HepG2 (cell line): ENCODE data around the gene STUB1. TPM values are rescaled to one million over a fixed set of nuclear protein-coding genes. Genes with fewer than 3 reads are reported as not detected.

Experiments
- ARNT2 ChIP-seq: sonication (generic); formaldehyde crosslinking; IDR thresholded peaks from 2 replicates; pipeline ENCODE4 v1.8.0; 2022; ENCODE audit warnings: mild to moderate bottlenecking, low read depth, missing genetic modification reagents, moderate library complexity
- EP300 ChIP-seq, 3 experiments: sonication (generic) in 1 of 3; formaldehyde crosslinking in 1 of 3; IDR thresholded peaks; 2 replicates each; pipeline versions ENCODE4 v1.5.1 to v1.6.1; 2011 to 2020; ENCODE audit warnings: low read depth in 2 of 3, low read length in 2 of 3, borderline replicate concordance in 1 of 3, improper control_type of control experiment in 1 of 3, mild to moderate bottlenecking in 1 of 3, missing genetic modification reagents in 1 of 3, moderate library complexity in 1 of 3
- GTF3A ChIP-seq: sonication (generic); formaldehyde crosslinking; conservative IDR thresholded peaks from 2 replicates; pipeline ENCODE4 v1.4.0; 2020; ENCODE audit warnings: mild to moderate bottlenecking, missing genetic modification reagents
- KAT8 ChIP-seq: IDR thresholded peaks from 2 replicates; pipeline ENCODE4 v1.6.1; 2016; ENCODE audit warnings: missing genetic modification reagents, missing compliant biosample characterization
- KDM2A ChIP-seq: sonication (generic); formaldehyde crosslinking; IDR thresholded peaks from 2 replicates; pipeline ENCODE4 v1.4.0; 2020; ENCODE audit warnings: low read depth, missing genetic modification reagents, borderline replicate concordance
- KMT2A ChIP-seq: sonication (generic); formaldehyde crosslinking; IDR thresholded peaks from 2 replicates; pipeline ENCODE4 v1.4.0; 2020; ENCODE audit warnings: missing genetic modification reagents
- PAXIP1 ChIP-seq: sonication (generic); formaldehyde crosslinking; conservative IDR thresholded peaks from 2 replicates; pipeline ENCODE4 v1.4.0; 2020; ENCODE audit warnings: mild to moderate bottlenecking, missing genetic modification reagents, moderate library complexity
- POGZ ChIP-seq: sonication (generic); formaldehyde crosslinking; IDR thresholded peaks from 2 replicates; pipeline ENCODE4 v1.4.0; 2020; ENCODE audit warnings: mild to moderate bottlenecking, missing genetic modification reagents
- REST ChIP-seq, 2 experiments: IDR thresholded peaks; 2 replicates each; pipeline ENCODE4 v1.6.1; 2011 to 2012; ENCODE audit warnings: low read length in 2 of 2, borderline replicate concordance in 1 of 2, low read depth in 1 of 2, mild to moderate bottlenecking in 1 of 2, moderate library complexity in 1 of 2
- RXRB ChIP-seq: IDR thresholded peaks from 2 replicates; pipeline ENCODE4 v1.6.1; 2016; ENCODE audit warnings: borderline replicate concordance, missing genetic modification reagents, missing compliant biosample characterization
- SOX13 ChIP-seq, 3 experiments: fragments of 450-650 bp in 1 of 3; sonication (generic) in 1 of 3; formaldehyde crosslinking in 1 of 3; IDR thresholded peaks in 2 of 3; conservative IDR thresholded peaks in 1 of 3; 2 replicates each; pipeline versions ENCODE4 v1.5.0 to v1.6.1; 2016 to 2020; ENCODE audit warnings: antibody characterized with exemption in 1 of 3, mild to moderate bottlenecking in 1 of 3, missing compliant biosample characterization in 1 of 3, missing genetic modification reagents in 1 of 3, moderate library complexity in 1 of 3
- SUZ12 ChIP-seq: fragments of 150-350 bp; IDR thresholded peaks from 2 replicates; pipeline ENCODE4 v1.6.1; 2014; ENCODE audit warnings: low read depth, low read length
- ZBTB7A ChIP-seq: sonication (generic); formaldehyde crosslinking; IDR thresholded peaks from 2 replicates; pipeline ENCODE4 v1.8.0; 2022; ENCODE audit warnings: mild to moderate bottlenecking, missing genetic modification reagents
- ZNF333 ChIP-seq: sonication (generic); formaldehyde crosslinking; IDR thresholded peaks from 2 replicates; pipeline ENCODE4 v1.4.0; 2020; ENCODE audit warnings: mild to moderate bottlenecking, missing genetic modification reagents, borderline replicate concordance
- ZNF564 ChIP-seq: sonication (generic); formaldehyde crosslinking; IDR thresholded peaks from 2 replicates; pipeline ENCODE4 v1.8.1; 2023; ENCODE audit warnings: mild to moderate bottlenecking, missing genetic modification reagents
- ZSCAN25 ChIP-seq: sonication (generic); formaldehyde crosslinking; IDR thresholded peaks from 2 replicates; pipeline ENCODE4 v1.8.0; 2022; ENCODE audit warnings: mild to moderate bottlenecking, missing genetic modification reagents
- ZSCAN29 ChIP-seq: sonication (generic); formaldehyde crosslinking; conservative IDR thresholded peaks from 2 replicates; pipeline ENCODE4 v1.4.0; 2020; ENCODE audit warnings: mild to moderate bottlenecking, missing genetic modification reagents
- ZZZ3 ChIP-seq: sonication (generic); formaldehyde crosslinking; IDR thresholded peaks from 2 replicates; pipeline ENCODE4 v1.4.0; 2020; ENCODE audit warnings: missing genetic modification reagents, mild to moderate bottlenecking, borderline replicate concordance
- polyA plus RNA-seq, 8 experiments: library from polyadenylated mRNA; depleted of rRNA in 3 of 8; stranded (reverse) in 7 of 8; unstranded in 1 of 8; fragments of >200 nt; fragmentation: Illumina TruSeq in 4 of 8; extraction: Trizol in 4 of 8; gene quantifications; 2 replicates each; pipeline versions ENCODE4 v1.2.1 to v1.2.3, GENCODE V29; 2011 to 2016; ENCODE audit warnings: low read depth in 4 of 8, missing spikeins in 1 of 8, mixed read lengths in 1 of 8; ENCODE audit not compliant: insufficient read depth in 1 of 8
- total RNA-seq, 5 experiments: library from RNA; depleted of rRNA; stranded (reverse); fragments of >200 nt; fragmentation: Illumina TruSeq; extraction: Trizol; gene quantifications; 2 replicates each; pipeline ENCODE4 v1.2.3, GENCODE V29; 2016; ENCODE audit warnings: low read depth in 1 of 5
- TF ChIP-seq, protein P1 (sequence below): sonication (generic); formaldehyde crosslinking; IDR thresholded peaks from 2 replicates; pipeline ENCODE4 v1.8.0; 2022; ENCODE audit warnings: mild to moderate bottlenecking, missing genetic modification reagents, moderate library complexity
- TF ChIP-seq, protein P2 (sequence below): sonication (generic); formaldehyde crosslinking; IDR thresholded peaks from 2 replicates; pipeline ENCODE4 v1.5.1; 2020; ENCODE audit warnings: missing genetic modification reagents, mild to moderate bottlenecking, borderline replicate concordance

The STUB1 gene
- total and polyA plus RNA-seq, 2 of the 13 experiments (the other 11 are each of a cell fraction or from before 2014, with no cell fraction given) = 52.9 to 78.2 TPM

GRCh38 chr16:716200-716568 is 36.0 kb downstream of the STUB1 start (continued):
- TF ChIP-seq REST (IDR thresholded peaks at IDR 0.05; ENCODE audit: borderline replicate concordance in 1 of 2, low read depth in 1 of 2, low read length in 2 of 2) = no peak
- no peak for TF ChIP-seq ARNT2 (CRISPR knock-in tag)
- no peak for TF ChIP-seq ZZZ3 (CRISPR knock-in tag)
- TF ChIP-seq SUZ12 = no peak
- no peak for TF ChIP-seq KAT8 (CRISPR knock-in tag)
- TF ChIP-seq, protein P1, sequence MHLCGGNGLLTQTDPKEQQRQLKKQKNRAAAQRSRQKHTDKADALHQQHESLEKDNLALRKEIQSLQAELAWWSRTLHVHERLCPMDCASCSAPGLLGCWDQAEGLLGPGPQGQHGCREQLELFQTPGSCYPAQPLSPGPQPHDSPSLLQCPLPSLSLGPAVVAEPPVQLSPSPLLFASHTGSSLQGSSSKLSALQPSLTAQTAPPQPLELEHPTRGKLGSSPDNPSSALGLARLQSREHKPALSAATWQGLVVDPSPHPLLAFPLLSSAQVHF (CRISPR knock-in tag) = no peak
- TF ChIP-seq ZBTB7A = peak; percentile 30; the same call in 1 of the 2 replicates
- TF ChIP-seq ZSCAN29 (CRISPR knock-in tag) = no peak
- TF ChIP-seq RXRB = peak; percentile 46; the same call in 1 of the 2 replicates
- TF ChIP-seq, protein P2, sequence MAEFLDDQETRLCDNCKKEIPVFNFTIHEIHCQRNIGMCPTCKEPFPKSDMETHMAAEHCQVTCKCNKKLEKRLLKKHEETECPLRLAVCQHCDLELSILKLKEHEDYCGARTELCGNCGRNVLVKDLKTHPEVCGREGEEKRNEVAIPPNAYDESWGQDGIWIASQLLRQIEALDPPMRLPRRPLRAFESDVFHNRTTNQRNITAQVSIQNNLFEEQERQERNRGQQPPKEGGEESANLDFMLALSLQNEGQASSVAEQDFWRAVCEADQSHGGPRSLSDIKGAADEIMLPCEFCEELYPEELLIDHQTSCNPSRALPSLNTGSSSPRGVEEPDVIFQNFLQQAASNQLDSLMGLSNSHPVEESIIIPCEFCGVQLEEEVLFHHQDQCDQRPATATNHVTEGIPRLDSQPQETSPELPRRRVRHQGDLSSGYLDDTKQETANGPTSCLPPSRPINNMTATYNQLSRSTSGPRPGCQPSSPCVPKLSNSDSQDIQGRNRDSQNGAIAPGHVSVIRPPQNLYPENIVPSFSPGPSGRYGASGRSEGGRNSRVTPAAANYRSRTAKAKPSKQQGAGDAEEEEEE (CRISPR knock-in tag) = no peak
- no peak for TF ChIP-seq SOX13 (IDR thresholded peaks at IDR 0.05)
- no peak for TF ChIP-seq SOX13 (CRISPR knock-in tag; conservative IDR thresholded peaks at IDR 0.05 in 1 of 2, IDR thresholded peaks at IDR 0.05 in 1 of 2)
- TF ChIP-seq GTF3A (CRISPR knock-in tag) = no peak
- TF ChIP-seq EP300 (IDR thresholded peaks at IDR 0.05; ENCODE audit: low read depth in 2 of 2, low read length in 2 of 2) = no peak
- no peak for TF ChIP-seq EP300 (CRISPR knock-in tag; IDR thresholded peaks at IDR 0.05; ENCODE audit: borderline replicate concordance)
- peak; percentile 65; the same call in 1 of the 2 replicates for TF ChIP-seq KDM2A (CRISPR knock-in tag)
- TF ChIP-seq PAXIP1 (CRISPR knock-in tag) = peak; percentile 48
- no peak for TF ChIP-seq ZNF564 (CRISPR knock-in tag)
- TF ChIP-seq POGZ (CRISPR knock-in tag) = no peak
- TF ChIP-seq KMT2A = no peak
- TF ChIP-seq ZNF333 = no peak
- TF ChIP-seq ZSCAN25 (CRISPR knock-in tag) = no peak
